ENCODE data around the gene MTG2.

MTG2 gene

GRCh38 chr20:62178316-62179161, 4.3 kb upstream of the MTG2 start:
- in situ Hi-C loops (cut with HindIII; ENCODE audit: low sequenced_read_pairs), result no loop called here

- in situ Hi-C loops (cut with HindIII; ENCODE audit: low sequenced_read_pairs), result no loop called here
These were observed 3.7 kb upstream of the MTG2 start for GRCh38 chr20:62179162-62179504.

GRCh38 chr20:62181808-62182207, 1.0 kb upstream of the MTG2 start:
- in situ Hi-C loops (cut with HindIII; ENCODE audit: low sequenced_read_pairs), result no loop called here

- in situ Hi-C loops (cut with HindIII; ENCODE audit: low sequenced_read_pairs), result no loop called here
These were observed 756 bp downstream of the MTG2 start for GRCh38 chr20:62183426-62184142.

GRCh38 chr20:62186096-62186426, 3.2 kb downstream of the MTG2 start:
- in situ Hi-C loops (cut with HindIII; ENCODE audit: low sequenced_read_pairs), result loop anchor here (5.0 kb wide), 1 partner anchor 144 kb away; no protein-coding TSS in a partner anchor

- in situ Hi-C loops (cut with HindIII; ENCODE audit: low sequenced_read_pairs), result loop anchor here (5.0 kb wide), 1 partner anchor 145 kb away; no protein-coding TSS in a partner anchor
These were observed 4.3 kb downstream of the MTG2 start for GRCh38 chr20:62186887-62187866.

- in situ Hi-C loops (cut with HindIII; ENCODE audit: low sequenced_read_pairs), result no loop called here
These were observed 8.0 kb downstream of the MTG2 start for GRCh38 chr20:62190639-62191411.

- in situ Hi-C loops (cut with HindIII; ENCODE audit: low sequenced_read_pairs), result no loop called here
These were observed 9.1 kb downstream of the MTG2 start for GRCh38 chr20:62191781-62192559.

GRCh38 chr20:62192635-62193034, 9.8 kb downstream of the MTG2 start:
- in situ Hi-C loops (cut with HindIII; ENCODE audit: low sequenced_read_pairs), result no loop called here

GRCh38 chr20:62193079-62194025, 10.5 kb downstream of the MTG2 start:
- in situ Hi-C loops (cut with HindIII; ENCODE audit: low sequenced_read_pairs), result no loop called here

GRCh38 chr20:62195075-62195405, 12.2 kb downstream of the MTG2 start:
- in situ Hi-C loops (cut with HindIII; ENCODE audit: low sequenced_read_pairs), result no loop called here

- in situ Hi-C loops (cut with HindIII; ENCODE audit: low sequenced_read_pairs), result no loop called here
These were observed 12.9 kb downstream of the MTG2 start for GRCh38 chr20:62195736-62196135.

- in situ Hi-C loops (cut with HindIII; ENCODE audit: low sequenced_read_pairs), result no loop called here
These were observed 13.5 kb downstream of the MTG2 start for GRCh38 chr20:62196286-62196685.

- in situ Hi-C loops (cut with HindIII; ENCODE audit: low sequenced_read_pairs), result no loop called here
These were observed 14.5 kb downstream of the MTG2 start for GRCh38 chr20:62197311-62197710.

GRCh38 chr20:62197801-62198200, 15.0 kb downstream of the MTG2 start:
- in situ Hi-C loops (cut with HindIII; ENCODE audit: low sequenced_read_pairs), result no loop called here

GRCh38 chr20:62198496-62198895, 15.7 kb downstream of the MTG2 start:
- in situ Hi-C loops (cut with HindIII; ENCODE audit: low sequenced_read_pairs), result no loop called here

GRCh38 chr20:62198931-62199330, 16.1 kb downstream of the MTG2 start:
- in situ Hi-C loops (cut with HindIII; ENCODE audit: low sequenced_read_pairs), result no loop called here

GRCh38 chr20:62200491-62201172, 17.8 kb downstream of the MTG2 start:
- in situ Hi-C loops (cut with HindIII; ENCODE audit: low sequenced_read_pairs), result loop anchor here (10.0 kb wide), 1 partner anchor 94 kb away; no protein-coding TSS in a partner anchor

Data from endothelial cell of hepatic sinusoid (primary cell).